GM12878 (cell line): ENCODE results near the gene CDPF1. TPM values are rescaled to one million over a fixed set of nuclear protein-coding genes. Genes with fewer than 3 reads are reported as not detected.

ENCODE experiments used
- ATAC-seq: fragments of 200-7000 bp; cut with Tn5 transposase; 3 replicates; pipeline ENCODE4 v1.9.1; 2020; ENCODE audit warnings: mild to moderate bottlenecking, moderate library complexity
- BruUV-seq: library from RNA; stranded (reverse); fragments of 400-500 nt; replicated peaks from 2 replicates; lab custom pipeline; 2021; lab: Mats Ljungman, UMichigan
- CTCF ChIA-PET: fragments of 300-600 bp; sonication (Branson Sonifier 250); formaldehyde crosslinking; extraction: SDS; loops from one replicate; lab custom pipeline; 2021; ENCODE audit warnings: inconsistent platforms; lab: Yijun Ruan, JAX
- POLR2A ChIA-PET: fragments of 350-600 bp; formaldehyde crosslinking; extraction: SDS; loops from one replicate; lab custom pipeline; 2021; ENCODE audit warnings: inconsistent platforms; lab: Charles Lee
- RAD21 ChIA-PET: fragments of 300-600 bp; sonication (Branson Sonifier 250); formaldehyde crosslinking; loops from one replicate; lab custom pipeline; 2023; ENCODE audit warnings: antibody characterized with exemption; ENCODE audit not compliant: unreplicated experiment; lab: Charles Lee
- SMC1A ChIA-PET: fragments of 300-600 bp; sonication (Branson Sonifier 250); formaldehyde crosslinking; loops from one replicate; lab custom pipeline; 2023; ENCODE audit not compliant: unreplicated experiment, uncharacterized antibody; lab: Charles Lee
- DNase-seq: peaks from one replicate; pipeline ENCODE4 v3.0.0-alpha.2; 2011; ENCODE audit warnings: low read depth, low spot score
- FAIRE-seq: peaks from 3 replicates; lab custom pipeline; 2011; peaks lifted over from hg19 to GRCh38; lab: Jason Lieb, UNC
- H2AFZ ChIP-seq: 2 replicates; pipeline ENCODE4 v1.6.0; 2011; ENCODE audit warnings: low read depth, low read length, control low read depth; ENCODE audit not compliant: control insufficient read depth
- H3K27ac ChIP-seq: 2 replicates; pipeline ENCODE4 v1.5.1; 2011; ENCODE audit warnings: control low read depth; ENCODE audit not compliant: control insufficient read depth, insufficient read depth
- H3K27me3 ChIP-seq, 2 experiments: replicated peaks in 1 of 2; 2 replicates each; pipeline versions ENCODE4 v1.6.0 to v1.6.1; 2011; ENCODE audit warnings: low read length in 1 of 2; ENCODE audit not compliant: control insufficient read depth in 2 of 2, insufficient read depth in 2 of 2
- H3K36me3 ChIP-seq, 2 experiments: 2 replicates each; pipeline ENCODE4 v1.5.1; 2011; ENCODE audit warnings: low read length in 1 of 2; ENCODE audit not compliant: control insufficient read depth in 2 of 2, insufficient read depth in 2 of 2
- H3K4me1 ChIP-seq: 2 replicates; pipeline ENCODE4 v1.6.1; 2011; ENCODE audit warnings: mild to moderate bottlenecking, low read length, moderate library complexity, mixed read lengths; ENCODE audit not compliant: control insufficient read depth, insufficient read depth
- H3K4me2 ChIP-seq: 2 replicates; pipeline ENCODE4 v1.6.0; 2011; ENCODE audit warnings: control low read depth; ENCODE audit not compliant: control insufficient read depth, insufficient read depth
- H3K4me3 ChIP-seq: fragments of 200-600 bp; sonication (generic); 2 replicates; pipeline ENCODE4 v1.5.1; 2016
- H3K79me2 ChIP-seq: 2 replicates; pipeline ENCODE4 v1.6.0; 2011; ENCODE audit warnings: low read length; ENCODE audit not compliant: control insufficient read depth, insufficient read depth
- H3K9ac ChIP-seq: 2 replicates; pipeline ENCODE4 v1.8.0; 2011; ENCODE audit warnings: low read length, control low read depth, mixed read lengths; ENCODE audit not compliant: control insufficient read depth, insufficient read depth
- H3K9me3 ChIP-seq: replicated peaks from 3 replicates; pipeline ENCODE4 v1.5.1; 2011; ENCODE audit warnings: mild to moderate bottlenecking, low read length; ENCODE audit not compliant: control insufficient read depth, insufficient read depth
- H4K20me1 ChIP-seq: 2 replicates; pipeline ENCODE4 v1.6.0; 2011; ENCODE audit not compliant: control insufficient read depth, insufficient read depth
- RAD21 ChIP-seq: IDR thresholded peaks from 2 replicates; pipeline ENCODE4 v1.6.1; 2011; ENCODE audit warnings: mild to moderate bottlenecking, low read depth, low read length, moderate library complexity; ENCODE audit not compliant: insufficient read depth
- WGBS: methylation state at CpG from one replicate; pipeline ENCODE4 v1.1.6; 2016; ENCODE audit warnings: low lambda C conversion rate; ENCODE audit not compliant: insufficient replicate concordance, insufficient coverage; ENCODE audit errors: missing lambda C conversion rate; 5-methylcytosine and 5-hydroxymethylcytosine counted together
- in situ Hi-C: fragments of 300-500 bp; cut with MboI; formaldehyde crosslinking; loops from 9 replicates; pipeline ENCODE4 v1.14.3; 2018; ENCODE audit warnings: mixed read lengths
- intact Hi-C: fragments of 100-400 bp; cut with micrococcal nuclease; formaldehyde crosslinking; loops from one replicate; pipeline ENCODE4 v1.14.2; 2022; ENCODE audit not compliant: unreplicated experiment
- polyA plus RNA-seq, 11 experiments: library from polyadenylated mRNA; depleted of rRNA in 4 of 11; unstranded in 6 of 11; stranded (reverse) in 5 of 11; fragments of >200 nt; fragmentation: Nextera tagmentation in 4 of 11; fragmentation: Illumina TruSeq in 1 of 11; extraction: Ambion mirVana in 4 of 11; extraction: Trizol in 1 of 11; gene quantifications; 1 replicate in 1 of 11; 2 replicates in 10 of 11; pipeline versions ENCODE4 v1.2.1 to v1.2.3, GENCODE V29; 2011 to 2016; ENCODE audit warnings: inconsistent platforms in 2 of 11, missing spikeins in 2 of 11, low read depth in 1 of 11
- total RNA-seq, 4 experiments: library from RNA; depleted of rRNA in 3 of 4; stranded (reverse); fragments of >200 nt in 3 of 4; fragmentation: Illumina TruSeq in 1 of 4; extraction: Trizol in 1 of 4; gene quantifications; 2 replicates each; pipeline versions ENCODE4 v1.2.1 to v1.2.3, GENCODE V29; 2013 to 2021
- TF ChIP-seq, protein P1 (sequence below): fragments of 450-650 bp; IDR thresholded peaks from 2 replicates; pipeline ENCODE4 v1.6.1; 2017; ENCODE audit warnings: mild to moderate bottlenecking, moderate library complexity

The CDPF1 gene
- total and polyA plus RNA-seq, 10 of the 15 experiments (the other 5 are each of a cell fraction or from before 2014, with no cell fraction given), result 1.0 to 22.4 (median 7.9) TPM

DNA sequence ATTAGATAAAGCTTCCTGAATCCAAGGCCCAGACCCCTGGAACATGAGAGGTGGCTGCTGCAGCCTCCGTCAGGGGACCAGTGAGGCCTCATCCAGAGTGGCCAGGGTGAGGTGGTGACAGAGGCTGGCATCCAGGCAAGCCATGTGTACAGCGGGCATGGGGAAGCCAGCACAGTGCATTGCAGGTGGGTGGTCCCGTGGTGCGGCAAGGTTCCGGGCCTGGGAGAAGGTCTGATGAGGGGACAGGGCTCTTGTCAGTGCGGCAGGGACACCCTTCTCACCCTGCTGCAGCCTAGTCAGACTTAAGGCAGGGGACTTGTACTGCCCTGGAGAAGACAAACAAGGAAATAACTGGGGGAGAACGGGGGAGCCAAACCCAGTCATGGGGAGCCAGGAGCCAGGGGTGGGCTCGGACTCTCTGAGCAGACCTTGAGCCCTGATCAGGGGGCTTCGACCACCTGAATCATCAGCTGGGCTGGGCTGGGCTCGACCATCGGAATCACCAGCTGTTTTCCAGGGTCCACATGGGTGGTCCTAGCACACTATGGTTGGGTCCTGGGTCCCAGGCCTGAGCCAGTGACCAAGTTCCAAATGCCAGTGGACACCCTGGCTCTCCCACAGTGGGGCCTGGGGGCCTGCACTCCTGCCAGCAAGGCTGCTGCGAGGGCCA lies 22.8 kb upstream of the CDPF1 start:
- RAD21 ChIA-PET, result no interaction called here
- Histone ChIP-seq H3K79me2 (peaks cover 3% of the 10 kb centered on the region; the same call in 1 of the 2 replicates), H3K9me3 (peaks cover 2% of the 10 kb centered on the region; the same call in 2 of the 3 replicates), H3K36me3 (peaks cover 0 to 5% of the 10 kb centered on the region in 2 experiments; a peak in 3 of 4 replicates), H3K27ac (no peak overlapping the region), H4K20me1 (no peaks in the 10 kb centered on the region), H3K9ac (no peak overlapping the region), H3K4me3 (no peak overlapping the region), H2AFZ (no peak overlapping the region), H3K4me1 (peaks cover 5% of the 10 kb centered on the region), H3K27me3 (no peaks in the 10 kb centered on the region), H3K4me2 (no peak overlapping the region)
- FAIRE-seq, result no peak
- TF ChIP-seq, protein P1, sequence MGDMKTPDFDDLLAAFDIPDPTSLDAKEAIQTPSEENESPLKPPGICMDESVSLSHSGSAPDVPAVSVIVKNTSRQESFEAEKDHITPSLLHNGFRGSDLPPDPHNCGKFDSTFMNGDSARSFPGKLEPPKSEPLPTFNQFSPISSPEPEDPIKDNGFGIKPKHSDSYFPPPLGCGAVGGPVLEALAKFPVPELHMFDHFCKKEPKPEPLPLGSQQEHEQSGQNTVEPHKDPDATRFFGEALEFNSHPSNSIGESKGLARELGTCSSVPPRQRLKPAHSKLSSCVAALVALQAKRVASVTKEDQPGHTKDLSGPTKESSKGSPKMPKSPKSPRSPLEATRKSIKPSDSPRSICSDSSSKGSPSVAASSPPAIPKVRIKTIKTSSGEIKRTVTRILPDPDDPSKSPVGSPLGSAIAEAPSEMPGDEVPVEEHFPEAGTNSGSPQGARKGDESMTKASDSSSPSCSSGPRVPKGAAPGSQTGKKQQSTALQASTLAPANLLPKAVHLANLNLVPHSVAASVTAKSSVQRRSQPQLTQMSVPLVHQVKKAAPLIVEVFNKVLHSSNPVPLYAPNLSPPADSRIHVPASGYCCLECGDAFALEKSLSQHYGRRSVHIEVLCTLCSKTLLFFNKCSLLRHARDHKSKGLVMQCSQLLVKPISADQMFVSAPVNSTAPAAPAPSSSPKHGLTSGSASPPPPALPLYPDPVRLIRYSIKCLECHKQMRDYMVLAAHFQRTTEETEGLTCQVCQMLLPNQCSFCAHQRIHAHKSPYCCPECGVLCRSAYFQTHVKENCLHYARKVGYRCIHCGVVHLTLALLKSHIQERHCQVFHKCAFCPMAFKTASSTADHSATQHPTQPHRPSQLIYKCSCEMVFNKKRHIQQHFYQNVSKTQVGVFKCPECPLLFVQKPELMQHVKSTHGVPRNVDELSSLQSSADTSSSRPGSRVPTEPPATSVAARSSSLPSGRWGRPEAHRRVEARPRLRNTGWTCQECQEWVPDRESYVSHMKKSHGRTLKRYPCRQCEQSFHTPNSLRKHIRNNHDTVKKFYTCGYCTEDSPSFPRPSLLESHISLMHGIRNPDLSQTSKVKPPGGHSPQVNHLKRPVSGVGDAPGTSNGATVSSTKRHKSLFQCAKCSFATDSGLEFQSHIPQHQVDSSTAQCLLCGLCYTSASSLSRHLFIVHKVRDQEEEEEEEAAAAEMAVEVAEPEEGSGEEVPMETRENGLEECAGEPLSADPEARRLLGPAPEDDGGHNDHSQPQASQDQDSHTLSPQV, result no peak
- no peak for TF ChIP-seq RAD21
- SMC1A ChIA-PET, result no interaction called here
- in situ Hi-C loops (no loop called here), intact Hi-C loops (no loop called here)
- WGBS, result 92% methylated on average over 12 of the region's 12 CpGs
- no TSS peak for BruUV-seq
- ATAC-seq, result no peak
- POLR2A ChIA-PET, result no interaction called here
- DNase-seq, result no peak
- CTCF ChIA-PET, result no interaction called here
